H9 (cell line): ENCODE measurements around the gene ABR. TPM values are rescaled to one million over a fixed set of nuclear protein-coding genes. Genes with fewer than 3 reads are reported as not detected.
"Not testable (repeated sequence)": the region's sequence is repeated elsewhere in the genome, so short reads cannot be mapped to it uniquely, and the experiment has no call there.

Experiments
- DNase-seq: peaks from one replicate; pipeline ENCODE4 v3.0.0-alpha.2; 2017
- H2AFZ ChIP-seq: one replicate; pipeline ENCODE4 v1.6.1; 2013; ENCODE audit warnings: mild to moderate bottlenecking, low read length, control low read depth, moderate library complexity
- H2AK5ac ChIP-seq: 2 replicates; pipeline ENCODE4 v1.6.1; 2013; ENCODE audit warnings: low read length, control low read depth, mixed read lengths; ENCODE audit not compliant: insufficient read length
- H2BK120ac ChIP-seq: one replicate; pipeline ENCODE4 v1.6.1; 2013; ENCODE audit warnings: low read depth, mild to moderate bottlenecking, low read length, control low read depth, inconsistent platforms; ENCODE audit not compliant: poor library complexity, severe bottlenecking
- H2BK12ac ChIP-seq: 2 replicates; pipeline ENCODE4 v1.6.1; 2013; ENCODE audit warnings: low read length, control low read depth, mixed read lengths, low read depth; ENCODE audit not compliant: insufficient read length
- H2BK15ac ChIP-seq: 2 replicates; pipeline ENCODE4 v1.6.1; 2013; ENCODE audit warnings: low read depth, low read length, control low read depth
- H2BK20ac ChIP-seq: one replicate; pipeline ENCODE4 v1.6.1; 2013; ENCODE audit warnings: low read depth, mild to moderate bottlenecking, low read length, control low read depth, inconsistent platforms; ENCODE audit not compliant: poor library complexity, severe bottlenecking
- H2BK5ac ChIP-seq: 2 replicates; pipeline ENCODE4 v1.6.1; 2013; ENCODE audit warnings: low read length, control low read depth, mixed read lengths; ENCODE audit not compliant: insufficient read length
- H3K14ac ChIP-seq: 2 replicates; pipeline ENCODE4 v1.6.1; 2013; ENCODE audit warnings: low read length, control low read depth; ENCODE audit not compliant: insufficient read depth
- H3K18ac ChIP-seq: 2 replicates; pipeline ENCODE4 v1.6.1; 2013; ENCODE audit warnings: low read depth, mild to moderate bottlenecking, mixed read lengths, low read length, control low read depth; ENCODE audit not compliant: insufficient read length
- H3K23ac ChIP-seq: 2 replicates; pipeline ENCODE4 v1.6.1; 2013; ENCODE audit warnings: low read length, control low read depth, mixed read lengths, low read depth; ENCODE audit not compliant: insufficient read length
- H3K23me2 ChIP-seq: 2 replicates; pipeline ENCODE4 v1.6.1; 2013; ENCODE audit warnings: low read depth, mild to moderate bottlenecking, mixed read lengths, low read length, control low read depth; ENCODE audit not compliant: insufficient read length, poor library complexity, severe bottlenecking
- H3K27ac ChIP-seq: 2 replicates; pipeline ENCODE4 v1.5.1; 2013; ENCODE audit warnings: low read length, control low read depth, mixed read lengths, low read depth; ENCODE audit not compliant: insufficient read length
- H3K27me3 ChIP-seq: 2 replicates; pipeline ENCODE4 v1.6.1; 2013; ENCODE audit warnings: low read length, control low read depth, inconsistent platforms; ENCODE audit not compliant: insufficient read depth
- H3K4ac ChIP-seq: 2 replicates; pipeline ENCODE4 v1.6.1; 2013; ENCODE audit warnings: low read depth, mild to moderate bottlenecking, control low read depth, inconsistent platforms, low read length, moderate library complexity
- H3K4me1 ChIP-seq: 2 replicates; pipeline ENCODE4 v1.6.1; 2013; ENCODE audit warnings: low read length, control low read depth, inconsistent platforms; ENCODE audit not compliant: insufficient read depth
- H3K4me2 ChIP-seq: 2 replicates; pipeline ENCODE4 v1.6.1; 2013; ENCODE audit warnings: low read length, control low read depth, mixed read lengths; ENCODE audit not compliant: insufficient read length, insufficient read depth
- H3K56ac ChIP-seq: 2 replicates; pipeline ENCODE4 v1.6.1; 2013; ENCODE audit warnings: low read depth, mild to moderate bottlenecking, mixed read lengths, low read length, control low read depth; ENCODE audit not compliant: insufficient read length
- H3K79me1 ChIP-seq: 2 replicates; pipeline ENCODE4 v1.6.1; 2013; ENCODE audit warnings: low read depth, mild to moderate bottlenecking, moderate library complexity, low read length, control low read depth, inconsistent platforms; ENCODE audit not compliant: insufficient read depth, poor library complexity, severe bottlenecking
- H3K79me2 ChIP-seq: 2 replicates; pipeline ENCODE4 v1.6.1; 2013; ENCODE audit warnings: low read length, control low read depth, inconsistent platforms; ENCODE audit not compliant: insufficient read depth
- H3K9ac ChIP-seq: 2 replicates; pipeline ENCODE4 v1.6.1; 2013; ENCODE audit warnings: low read length, control low read depth, mixed read lengths; ENCODE audit not compliant: insufficient read length; ENCODE audit errors: extremely low read depth
- H3K9me3 ChIP-seq: one replicate; pipeline ENCODE4 v1.6.1; 2013; ENCODE audit warnings: low read depth, low read length, inconsistent platforms; ENCODE audit not compliant: control insufficient read depth
- H3T11ph ChIP-seq: one replicate; pipeline ENCODE4 v1.6.1; 2013; ENCODE audit warnings: mild to moderate bottlenecking, low read length, control low read depth, inconsistent platforms
- H4K20me1 ChIP-seq: one replicate; pipeline ENCODE4 v1.6.1; 2013; ENCODE audit not compliant: control insufficient read depth, insufficient read length, insufficient read depth
- H4K5ac ChIP-seq: 2 replicates; pipeline ENCODE4 v1.6.1; 2013; ENCODE audit warnings: low read depth, mild to moderate bottlenecking, mixed read lengths, low read length, control low read depth; ENCODE audit not compliant: insufficient read length
- H4K8ac ChIP-seq: replicated peaks from 2 replicates; pipeline ENCODE4 v1.6.1; 2013; ENCODE audit warnings: low read length, control low read depth, mixed read lengths, low read depth; ENCODE audit not compliant: insufficient read length
- H4K91ac ChIP-seq: 2 replicates; pipeline ENCODE4 v1.6.1; 2013; ENCODE audit warnings: low read depth, mild to moderate bottlenecking, moderate library complexity, mixed read lengths, low read length, control low read depth; ENCODE audit not compliant: insufficient read length
- H3K27ac Mint-ChIP-seq, 3 experiments: 2 replicates in 2 of 3; 3 replicates in 1 of 3; pipeline ENCODE4 v1.8.0; 2020 to 2021; ENCODE audit warnings: mixed read lengths in 3 of 3, mild to moderate bottlenecking in 1 of 3, moderate library complexity in 1 of 3
- H3K27me3 Mint-ChIP-seq: 2 replicates; pipeline ENCODE4 v1.8.0; 2021; ENCODE audit warnings: low read depth, mild to moderate bottlenecking, moderate library complexity, mixed read lengths
- H3K36me3 Mint-ChIP-seq, 3 experiments: 2 replicates in 2 of 3; 3 replicates in 1 of 3; pipeline ENCODE4 v1.8.0; 2020 to 2021; ENCODE audit warnings: low read depth in 3 of 3, mixed read lengths in 3 of 3; ENCODE audit not compliant: insufficient read depth in 1 of 3
- H3K4me1 Mint-ChIP-seq, 2 experiments: 2 replicates each; pipeline ENCODE4 v1.8.0; 2020; ENCODE audit warnings: mixed read lengths in 2 of 2
- H3K4me3 Mint-ChIP-seq, 2 experiments: 2 replicates in 1 of 2; 3 replicates in 1 of 2; pipeline ENCODE4 v1.8.0; 2020 to 2021; ENCODE audit warnings: mild to moderate bottlenecking in 2 of 2, mixed read lengths in 2 of 2, moderate library complexity in 1 of 2
- H3K9me3 Mint-ChIP-seq, 2 experiments: 2 replicates in 1 of 2; 3 replicates in 1 of 2; pipeline ENCODE4 v1.8.0; 2020; ENCODE audit warnings: mild to moderate bottlenecking in 2 of 2, mixed read lengths in 2 of 2, moderate library complexity in 1 of 2
- CTCF ChIP-seq: fragments of 200-600 bp; sonication (generic); conservative IDR thresholded peaks from 3 replicates; pipeline ENCODE4 v1.8.0; 2021; ENCODE audit warnings: antibody characterized with exemption, mild to moderate bottlenecking
- WGBS: extraction: QIAGEN DNeasy Blood & Tissue Kit; methylation state at CpG from one replicate; pipeline ENCODE4 v1.1.7; 2013; ENCODE audit warnings: missing lambda C conversion rate, low lambda C conversion rate, mixed read lengths; ENCODE audit not compliant: insufficient read length; ENCODE audit errors: extremely low coverage; 5-methylcytosine and 5-hydroxymethylcytosine counted together
- total RNA-seq: library from RNA; stranded (reverse); gene quantifications from 2 replicates; pipeline ENCODE4 v1.2.1, GENCODE V29; 2021

ABR gene
- total RNA-seq, 1 experiment from 2014 or later, result 34.7 TPM

- Histone ChIP-seq H2AFZ (no peak overlapping the region), H3T11ph (no peak overlapping the region), H3K9ac (no peak overlapping the region), H3K79me2 (no peaks in the 10 kb centered on the region), H4K20me1 (no peaks in the 10 kb centered on the region), H3K9me3 (no peaks in the 10 kb centered on the region), H3K18ac (no peak overlapping the region), H2AK5ac (no peak overlapping the region), H3K56ac (no peak overlapping the region), H2BK15ac (no peak overlapping the region), H3K4ac (no peak overlapping the region), H3K14ac (no peak overlapping the region), H2BK120ac (no peak overlapping the region), H2BK5ac (no peak overlapping the region), H4K5ac (no peak overlapping the region), H3K23ac (no peak overlapping the region), H3K79me1 (no peaks in the 10 kb centered on the region), H3K27me3 (no peaks in the 10 kb centered on the region), H3K27ac (no peak overlapping the region), H4K91ac (no peak overlapping the region), H3K23me2 (no peaks in the 10 kb centered on the region), H4K8ac (no peak overlapping the region), H2BK12ac (no peak overlapping the region), H2BK20ac (no peak overlapping the region), H3K4me1 (no peaks in the 10 kb centered on the region), H3K4me2 (no peak overlapping the region)
- DNase-seq, result no peak
- Mint-ChIP-seq H3K36me3 (peaks cover 2 to 20% (median 5%) of the 10 kb centered on the region in 3 experiments; a peak in 5 of 7 replicates), H3K27ac (no peak overlapping the region; a peak in 1 of 7 replicates), H3K9me3 (no peaks in the 10 kb centered on the region), H3K4me1 (peaks cover 2 to 6% of the 10 kb centered on the region in 2 experiments; a peak in 2 of 4 replicates), H3K27me3 (no peaks in the 10 kb centered on the region; the same call in 1 of the 2 replicates), H3K4me3 (no peak overlapping the region)
- TF ChIP-seq CTCF, result no peak
- WGBS, result no CpG with 5 or more reads among the region's 9 CpGs
These were observed 134.3 kb downstream of the ABR start for GRCh38 chr17:1045456-1045855.

GRCh38 chr17:1044387-1045009, 135.3 kb downstream of the ABR start:
- peaks cover 5 to 11% of the 10 kb centered on the region in 2 experiments; a peak in 3 of 4 replicates for H3K4me1 Mint-ChIP-seq
- not testable (repeated sequence) for H3K23ac ChIP-seq, H3K4me3 Mint-ChIP-seq, H3K79me2 ChIP-seq, H3K27ac ChIP-seq, H3K18ac ChIP-seq, H2BK20ac ChIP-seq, H4K8ac ChIP-seq, H3K4me2 ChIP-seq, DNase-seq, H2BK120ac ChIP-seq, H3K23me2 ChIP-seq, H3T11ph ChIP-seq, H3K9me3 ChIP-seq, H3K14ac ChIP-seq, H4K5ac ChIP-seq, H3K4ac ChIP-seq, H2BK12ac ChIP-seq, H4K20me1 ChIP-seq, H2BK5ac ChIP-seq, H3K79me1 ChIP-seq, H2AFZ ChIP-seq, H3K4me1 ChIP-seq, H3K27me3 ChIP-seq, H3K56ac ChIP-seq, H3K27me3 Mint-ChIP-seq, H4K91ac ChIP-seq, H2AK5ac ChIP-seq, H3K9me3 Mint-ChIP-seq, H3K27ac Mint-ChIP-seq, H3K9ac ChIP-seq, H2BK15ac ChIP-seq
- H3K36me3 Mint-ChIP-seq, result peaks cover 2 to 14% (median 5%) of the 10 kb centered on the region in 3 experiments; a peak in 5 of 7 replicates
- no CpG with 5 or more reads among the region's 13 CpGs for WGBS
